Nephron (organoid): Measurements from ENCODE around the gene RMRP.
A peak's percentile ranks its signal among the peaks of the same experiment; 100 is the strongest.
"Not testable (repeated sequence)": the region's sequence is repeated elsewhere in the genome, so short reads cannot be mapped to it uniquely, and the experiment has no call there.

Experiments
- H3K27ac Mint-ChIP-seq, 3 experiments: 2 replicates each; pipeline ENCODE4 v1.8.0; 2020; ENCODE audit warnings: mixed read lengths in 3 of 3, mild to moderate bottlenecking in 2 of 3, moderate library complexity in 1 of 3
- H3K27me3 Mint-ChIP-seq: 2 replicates; pipeline ENCODE4 v1.8.0; 2021; ENCODE audit warnings: low read depth, mild to moderate bottlenecking, moderate library complexity, mixed read lengths
- H3K36me3 Mint-ChIP-seq: 2 replicates; pipeline ENCODE4 v1.8.0; 2020; ENCODE audit warnings: low read depth, mixed read lengths
- H3K4me1 Mint-ChIP-seq: 2 replicates; pipeline ENCODE4 v1.8.0; 2020; ENCODE audit warnings: mixed read lengths
- H3K4me3 Mint-ChIP-seq, 3 experiments: 2 replicates each; pipeline ENCODE4 v1.8.0; 2020; ENCODE audit warnings: mild to moderate bottlenecking in 3 of 3, mixed read lengths in 3 of 3, moderate library complexity in 2 of 3
- H3K9me3 Mint-ChIP-seq: 2 replicates; pipeline ENCODE4 v1.8.0; 2020; ENCODE audit warnings: mixed read lengths
- TF ChIP-seq, protein P1 (sequence below), 3 experiments: fragments of 200-600 bp; sonication (generic); IDR thresholded peaks; one replicate each; pipeline ENCODE4 v1.5.0; 2021; ENCODE audit warnings: antibody characterized with exemption in 3 of 3; ENCODE audit not compliant: unreplicated experiment in 3 of 3

Gene RMRP

GRCh38 chr9:35650341-35651158 is 7.3 kb downstream of the RMRP start, which contains the start of gene SIT1:
Gene SIT1, minus strand, starts transcription at chr9:35650931. Its CDS starts 78 bp downstream, at chr9:35650853.
- Mint-ChIP-seq H3K36me3 (no peaks in the 10 kb centered on the region), H3K4me1 (peaks cover 23% of the 10 kb centered on the region), H3K27me3 (peaks cover 3% of the 10 kb centered on the region), H3K27ac (peak within 1 kb of the TSS in 2 of 3 experiments; percentile 26 to 49), H3K9me3 (no peaks in the 10 kb centered on the region), H3K4me3 (no peak within 1 kb of the TSS)
- TF ChIP-seq, protein P1, sequence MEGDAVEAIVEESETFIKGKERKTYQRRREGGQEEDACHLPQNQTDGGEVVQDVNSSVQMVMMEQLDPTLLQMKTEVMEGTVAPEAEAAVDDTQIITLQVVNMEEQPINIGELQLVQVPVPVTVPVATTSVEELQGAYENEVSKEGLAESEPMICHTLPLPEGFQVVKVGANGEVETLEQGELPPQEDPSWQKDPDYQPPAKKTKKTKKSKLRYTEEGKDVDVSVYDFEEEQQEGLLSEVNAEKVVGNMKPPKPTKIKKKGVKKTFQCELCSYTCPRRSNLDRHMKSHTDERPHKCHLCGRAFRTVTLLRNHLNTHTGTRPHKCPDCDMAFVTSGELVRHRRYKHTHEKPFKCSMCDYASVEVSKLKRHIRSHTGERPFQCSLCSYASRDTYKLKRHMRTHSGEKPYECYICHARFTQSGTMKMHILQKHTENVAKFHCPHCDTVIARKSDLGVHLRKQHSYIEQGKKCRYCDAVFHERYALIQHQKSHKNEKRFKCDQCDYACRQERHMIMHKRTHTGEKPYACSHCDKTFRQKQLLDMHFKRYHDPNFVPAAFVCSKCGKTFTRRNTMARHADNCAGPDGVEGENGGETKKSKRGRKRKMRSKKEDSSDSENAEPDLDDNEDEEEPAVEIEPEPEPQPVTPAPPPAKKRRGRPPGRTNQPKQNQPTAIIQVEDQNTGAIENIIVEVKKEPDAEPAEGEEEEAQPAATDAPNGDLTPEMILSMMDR (IDR thresholded peaks at IDR 0.05; ENCODE audit: unreplicated experiment in 3 of 3), result no peak

- Mint-ChIP-seq H3K36me3 (no peaks in the 10 kb centered on the region), H3K27ac (peak overlapping the region in 2 of 3 experiments; percentile 49 to 59), H3K9me3 (no peaks in the 10 kb centered on the region), H3K27me3 (peaks cover 3% of the 10 kb centered on the region), H3K4me3 (no peak overlapping the region), H3K4me1 (peaks cover 23% of the 10 kb centered on the region)
- TF ChIP-seq, protein P1 (IDR thresholded peaks at IDR 0.05; ENCODE audit: unreplicated experiment in 3 of 3), result no peak
These were observed 8.1 kb downstream of the RMRP start for GRCh38 chr9:35649431-35650340.

GRCh38 chr9:35646533-35647265 is 11.1 kb downstream of the RMRP start:
- H3K27me3 Mint-ChIP-seq, result peaks cover under 1% of the 10 kb centered on the region
- TF ChIP-seq, protein P1 (IDR thresholded peaks at IDR 0.05; ENCODE audit: unreplicated experiment in 3 of 3), result peak; percentile 92 to 94 (median 93)
- H3K27ac Mint-ChIP-seq, result peak overlapping the region; percentile 95 to 99 (median 99)
- peaks cover under 1% of the 10 kb centered on the region for H3K36me3 Mint-ChIP-seq
- peaks cover 26% of the 10 kb centered on the region for H3K4me1 Mint-ChIP-seq
- H3K4me3 Mint-ChIP-seq, result peak overlapping the region; percentile 94 to 95 (median 94)
- H3K9me3 Mint-ChIP-seq, result no peaks in the 10 kb centered on the region

DNA sequence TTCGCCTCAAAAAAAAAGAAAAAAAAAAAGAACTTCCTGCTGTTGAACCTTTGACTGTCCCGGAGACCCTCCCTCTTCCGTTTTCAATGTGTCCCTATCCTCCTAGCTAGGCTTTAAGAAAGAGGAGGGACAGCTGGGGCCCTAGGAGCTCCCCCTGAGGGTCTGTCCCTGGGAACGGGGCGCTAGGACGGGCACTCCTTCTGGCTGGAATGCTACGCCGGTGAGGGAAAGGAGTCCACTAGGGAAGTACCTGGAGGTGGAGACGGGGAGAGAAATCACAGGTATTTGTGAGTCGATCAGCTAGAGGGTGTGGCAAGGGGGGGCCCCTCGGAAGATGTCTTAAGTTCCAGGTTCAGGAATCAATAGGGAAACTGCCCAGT is 11.7 kb downstream of the RMRP start:
- no peaks in the 10 kb centered on the region for H3K27me3 Mint-ChIP-seq
- H3K36me3 Mint-ChIP-seq, result peaks cover 6% of the 10 kb centered on the region
- peaks cover 26% of the 10 kb centered on the region for H3K4me1 Mint-ChIP-seq
- H3K4me3 Mint-ChIP-seq, result peak overlapping the region; percentile 94 to 95 (median 94)
- H3K9me3 Mint-ChIP-seq, result no peaks in the 10 kb centered on the region
- H3K27ac Mint-ChIP-seq, result peak overlapping the region; percentile 95 to 99 (median 99)
- TF ChIP-seq, protein P1 (IDR thresholded peaks at IDR 0.05; ENCODE audit: unreplicated experiment in 3 of 3), result no peak

DNA sequence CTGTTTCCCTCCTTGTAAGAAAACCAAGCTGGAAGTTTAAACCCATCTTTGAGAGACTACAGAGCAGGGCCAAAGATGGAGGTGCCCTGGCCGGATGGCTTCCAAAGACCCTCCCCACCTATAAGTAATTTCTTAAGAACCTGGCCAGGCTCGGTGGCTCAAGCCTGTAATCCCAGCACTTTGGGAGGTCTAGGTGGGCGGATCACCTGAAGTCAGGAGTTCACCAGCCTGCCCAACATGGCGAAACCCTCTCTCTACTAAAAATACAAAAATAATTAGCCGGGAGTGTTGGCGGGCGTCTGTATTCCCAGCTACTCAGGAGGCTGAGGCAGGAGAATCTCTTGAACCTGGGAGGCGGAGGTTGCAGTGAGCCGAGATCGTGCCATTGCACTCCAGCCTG is 12.1 kb downstream of the RMRP start:
- H3K4me1 Mint-ChIP-seq, result peaks cover 26% of the 10 kb centered on the region
- H3K36me3 Mint-ChIP-seq, result peaks cover 11% of the 10 kb centered on the region
- not testable (repeated sequence) for H3K27me3 Mint-ChIP-seq, H3K9me3 Mint-ChIP-seq
- peak overlapping the region; percentile 94 to 95 (median 94) for H3K4me3 Mint-ChIP-seq
- peak overlapping the region; percentile 95 to 99 (median 99) for H3K27ac Mint-ChIP-seq
